H1 (cell line): Measurements from ENCODE around the gene IPO11. TPM values are rescaled to one million over a fixed set of nuclear protein-coding genes. Genes with fewer than 3 reads are reported as not detected.

Experiments used
- CREB1 ChIP-seq: IDR thresholded peaks from 2 replicates; pipeline ENCODE4 v1.6.1; 2012; ENCODE audit warnings: inconsistent platforms
- RFX5 ChIP-seq: IDR thresholded peaks from 2 replicates; pipeline ENCODE4 v1.6.1; 2011; ENCODE audit warnings: low read depth, low read length, improper control_type of control experiment, borderline replicate concordance
- SP1 ChIP-seq: IDR thresholded peaks from 2 replicates; pipeline ENCODE4 v1.6.1; 2011; ENCODE audit warnings: low read depth, low read length
- TAF7 ChIP-seq: optimal IDR thresholded peaks from 2 replicates; pipeline ENCODE3; 2011; ENCODE audit warnings: low read depth, mild to moderate bottlenecking, inconsistent platforms, low read length, moderate library complexity, borderline replicate concordance
- polyA plus RNA-seq, 7 experiments: library from polyadenylated mRNA; depleted of rRNA in 3 of 7; stranded (reverse) in 5 of 7; unstranded in 2 of 7; fragments of >200 nt in 5 of 7; fragments of 200-250 nt in 2 of 7; gene quantifications; 1 replicate in 5 of 7; 2 replicates in 1 of 7; 4 replicates in 1 of 7; pipeline versions ENCODE4 v1.2.1 to v1.2.3, GENCODE V29; 2011 to 2013; ENCODE audit warnings: missing spikeins in 2 of 7, mixed read lengths in 2 of 7
- total RNA-seq: library from RNA; stranded (reverse); fragmentation: NEBNext Ultra II Directional; extraction: Animal tissue kit (Norgen Biotek cat#: 25700); gene quantifications from 2 replicates; pipeline ENCODE4 v1.2.1, GENCODE V29; 2021
- TF ChIP-seq, protein P1 (sequence below), 3 experiments: IDR thresholded peaks; 1 replicate in 2 of 3; 2 replicates in 1 of 3; pipeline versions ENCODE4 v1.5.1 to v1.6.1; 2011; ENCODE audit warnings: low read length in 3 of 3, mild to moderate bottlenecking in 3 of 3, inconsistent platforms in 2 of 3, low read depth in 1 of 3, moderate library complexity in 1 of 3; ENCODE audit not compliant: insufficient read depth in 1 of 3; ENCODE audit errors: control extremely low read depth in 1 of 3
- TF ChIP-seq, protein P2 (sequence below): IDR thresholded peaks from 2 replicates; pipeline ENCODE4 v1.6.1; 2011; ENCODE audit warnings: low read depth, mild to moderate bottlenecking, low read length; ENCODE audit not compliant: insufficient read depth

IPO11 gene
- total and polyA plus RNA-seq, 2 of the 8 experiments (the other 6 are each of a cell fraction or from before 2014, with no cell fraction given) = 23.6 to 64.4 TPM

- TF ChIP-seq CREB1 (no peak), SP1 (no peak), TAF7 (no peak), RFX5 (no peak)
- TF ChIP-seq, protein P1, sequence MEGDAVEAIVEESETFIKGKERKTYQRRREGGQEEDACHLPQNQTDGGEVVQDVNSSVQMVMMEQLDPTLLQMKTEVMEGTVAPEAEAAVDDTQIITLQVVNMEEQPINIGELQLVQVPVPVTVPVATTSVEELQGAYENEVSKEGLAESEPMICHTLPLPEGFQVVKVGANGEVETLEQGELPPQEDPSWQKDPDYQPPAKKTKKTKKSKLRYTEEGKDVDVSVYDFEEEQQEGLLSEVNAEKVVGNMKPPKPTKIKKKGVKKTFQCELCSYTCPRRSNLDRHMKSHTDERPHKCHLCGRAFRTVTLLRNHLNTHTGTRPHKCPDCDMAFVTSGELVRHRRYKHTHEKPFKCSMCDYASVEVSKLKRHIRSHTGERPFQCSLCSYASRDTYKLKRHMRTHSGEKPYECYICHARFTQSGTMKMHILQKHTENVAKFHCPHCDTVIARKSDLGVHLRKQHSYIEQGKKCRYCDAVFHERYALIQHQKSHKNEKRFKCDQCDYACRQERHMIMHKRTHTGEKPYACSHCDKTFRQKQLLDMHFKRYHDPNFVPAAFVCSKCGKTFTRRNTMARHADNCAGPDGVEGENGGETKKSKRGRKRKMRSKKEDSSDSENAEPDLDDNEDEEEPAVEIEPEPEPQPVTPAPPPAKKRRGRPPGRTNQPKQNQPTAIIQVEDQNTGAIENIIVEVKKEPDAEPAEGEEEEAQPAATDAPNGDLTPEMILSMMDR (IDR thresholded peaks at IDR 0.05; ENCODE audit: control extremely low read depth in 1 of 3, insufficient read depth in 1 of 3, low read depth in 1 of 3, low read length in 3 of 3) = no peak
- TF ChIP-seq, protein P2, sequence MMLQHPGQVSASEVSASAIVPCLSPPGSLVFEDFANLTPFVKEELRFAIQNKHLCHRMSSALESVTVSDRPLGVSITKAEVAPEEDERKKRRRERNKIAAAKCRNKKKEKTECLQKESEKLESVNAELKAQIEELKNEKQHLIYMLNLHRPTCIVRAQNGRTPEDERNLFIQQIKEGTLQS = no peak
Observed at GRCh38 chr5:62577488-62577887, 164.9 kb downstream of the IPO11 start (continued).
